GM12878 (cell line): ENCODE measurements around the gene NAP1L1. TPM values are rescaled to one million over a fixed set of nuclear protein-coding genes. Genes with fewer than 3 reads are reported as not detected.

Source experiments
- BACH1 ChIP-seq: fragments of 450-650 bp; IDR thresholded peaks from 2 replicates; pipeline ENCODE4 v1.6.1; 2017; ENCODE audit warnings: mild to moderate bottlenecking, borderline replicate concordance
- BMI1 ChIP-seq: fragments of 450-650 bp; IDR thresholded peaks from 2 replicates; pipeline ENCODE4 v1.6.1; 2016; ENCODE audit warnings: mild to moderate bottlenecking, moderate library complexity, borderline replicate concordance
- BRCA1 ChIP-seq: IDR thresholded peaks from 2 replicates; pipeline ENCODE4 v1.6.1; 2011; ENCODE audit warnings: low read depth, low read length, improper control_type of control experiment
- CEBPB ChIP-seq, 2 experiments: fragments of 150-350 bp in 1 of 2; IDR thresholded peaks; 2 replicates each; pipeline ENCODE4 v1.6.1; 2012 to 2014; ENCODE audit warnings: low read depth in 2 of 2, low read length in 2 of 2, borderline replicate concordance in 1 of 2, inconsistent platforms in 1 of 2
- CHD4 ChIP-seq: fragments of 200-600 bp; sonication (generic); IDR thresholded peaks from 2 replicates; pipeline ENCODE4 v1.6.1; 2016; ENCODE audit warnings: mild to moderate bottlenecking
- IKZF2 ChIP-seq, 2 experiments: fragments of 450-650 bp; IDR thresholded peaks; 2 replicates each; pipeline ENCODE4 v1.6.1; 2017; ENCODE audit warnings: mild to moderate bottlenecking in 2 of 2, moderate library complexity in 2 of 2
- KDM1A ChIP-seq: fragments of 200-600 bp; sonication (generic); IDR thresholded peaks from 2 replicates; pipeline ENCODE4 v1.6.1; 2016; ENCODE audit warnings: borderline replicate concordance
- MXI1 ChIP-seq: fragments of 150-350 bp; IDR thresholded peaks from 2 replicates; pipeline ENCODE4 v1.6.1; 2011; ENCODE audit warnings: low read depth, mild to moderate bottlenecking, inconsistent platforms, low read length, improper control_type of control experiment
- POLR2AphosphoS2 ChIP-seq: IDR thresholded peaks from 2 replicates; pipeline ENCODE4 v1.6.1; 2011; ENCODE audit warnings: low read depth, mild to moderate bottlenecking, low read length, improper control_type of control experiment, moderate library complexity
- POLR2AphosphoS5 ChIP-seq: IDR thresholded peaks from 2 replicates; pipeline ENCODE4 v1.6.1; 2011; ENCODE audit warnings: mild to moderate bottlenecking, low read length, inconsistent platforms
- SIN3A ChIP-seq: IDR thresholded peaks from 2 replicates; pipeline ENCODE4 v1.6.1; 2012; ENCODE audit warnings: low read depth, low read length, improper control_type of control experiment
- SMC3 ChIP-seq: IDR thresholded peaks from 2 replicates; pipeline ENCODE4 v1.6.1; 2011; ENCODE audit warnings: low read length, improper control_type of control experiment, borderline replicate concordance
- STAT3 ChIP-seq: IDR thresholded peaks from 2 replicates; pipeline ENCODE4 v1.6.1; 2011; ENCODE audit warnings: low read depth, low read length, improper control_type of control experiment
- TARDBP ChIP-seq: IDR thresholded peaks from 2 replicates; pipeline ENCODE4 v1.6.1; 2016; ENCODE audit warnings: borderline replicate concordance
- WRNIP1 ChIP-seq: IDR thresholded peaks from 2 replicates; pipeline ENCODE4 v1.6.1; 2011; ENCODE audit warnings: low read depth, low read length, improper control_type of control experiment, borderline replicate concordance
- polyA plus RNA-seq, 11 experiments: library from polyadenylated mRNA; depleted of rRNA in 4 of 11; unstranded in 6 of 11; stranded (reverse) in 5 of 11; fragments of >200 nt; fragmentation: Nextera tagmentation in 4 of 11; fragmentation: Illumina TruSeq in 1 of 11; extraction: Ambion mirVana in 4 of 11; extraction: Trizol in 1 of 11; gene quantifications; 1 replicate in 1 of 11; 2 replicates in 10 of 11; pipeline versions ENCODE4 v1.2.1 to v1.2.3, GENCODE V29; 2011 to 2016; ENCODE audit warnings: inconsistent platforms in 2 of 11, missing spikeins in 2 of 11, low read depth in 1 of 11
- total RNA-seq, 4 experiments: library from RNA; depleted of rRNA in 3 of 4; stranded (reverse); fragments of >200 nt in 3 of 4; fragmentation: Illumina TruSeq in 1 of 4; extraction: Trizol in 1 of 4; gene quantifications; 2 replicates each; pipeline versions ENCODE4 v1.2.1 to v1.2.3, GENCODE V29; 2013 to 2021
- TF ChIP-seq, protein P1 (sequence below): fragments of 450-650 bp; IDR thresholded peaks from 2 replicates; pipeline ENCODE4 v1.6.1; 2017; ENCODE audit warnings: mild to moderate bottlenecking, low read depth, inconsistent platforms; ENCODE audit not compliant: poor library complexity, severe bottlenecking
- TF ChIP-seq, protein P2 (sequence below): fragments of 450-650 bp; IDR thresholded peaks from 2 replicates; pipeline ENCODE4 v1.6.1; 2016; ENCODE audit warnings: mild to moderate bottlenecking
- TF ChIP-seq, protein P3 (sequence below): fragments of 450-650 bp; IDR thresholded peaks from 2 replicates; pipeline ENCODE4 v1.6.1; 2018; ENCODE audit warnings: borderline replicate concordance, mild to moderate bottlenecking; ENCODE audit not compliant: partially characterized antibody
- TF ChIP-seq, protein P4 (sequence below): fragments of 450-650 bp; IDR thresholded peaks from 2 replicates; pipeline ENCODE4 v1.6.1; 2017; ENCODE audit warnings: borderline replicate concordance

Gene NAP1L1
- total and polyA plus RNA-seq, 10 of the 15 experiments (the other 5 are each of a cell fraction or from before 2014, with no cell fraction given) = 256 to 1,036 (median 536) TPM

DNA sequence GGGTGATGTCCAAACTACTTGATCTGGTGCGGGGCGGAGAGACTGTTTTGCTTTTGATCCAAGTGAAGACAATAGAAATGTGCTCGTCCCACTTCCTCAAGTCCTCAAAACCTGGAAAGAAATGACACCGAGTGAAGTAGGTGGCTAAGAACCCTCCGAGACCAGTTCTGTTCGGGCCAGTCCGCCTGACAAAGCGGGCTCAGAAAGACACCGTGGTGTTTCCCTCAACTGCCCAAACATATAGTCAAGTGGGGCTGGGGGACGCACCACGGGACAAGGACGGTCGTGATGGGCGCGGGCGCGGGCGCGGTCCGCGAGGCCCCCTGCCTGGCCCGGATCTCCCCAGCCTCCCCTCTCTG is 54.5 kb downstream of the NAP1L1 start (continued):
- TF ChIP-seq POLR2AphosphoS5 (no peak), BRCA1 (no peak), POLR2AphosphoS2 (no peak), KDM1A (no peak), IKZF2 (IDR thresholded peaks at IDR 0.05) (no peak), SMC3 (no peak), SIN3A (no peak; the same call in 1 of the 2 replicates), TARDBP (no peak), STAT3 (no peak), CHD4 (no peak), CEBPB (IDR thresholded peaks at IDR 0.05; ENCODE audit: borderline replicate concordance in 1 of 2, low read depth in 2 of 2, low read length in 2 of 2) (no peak), MXI1 (0 out of 2 replicates have a peak, but pooled peaks have one; percentile 26), WRNIP1 (no peak), BACH1 (no peak), BMI1 (no peak)
- TF ChIP-seq, protein P1, sequence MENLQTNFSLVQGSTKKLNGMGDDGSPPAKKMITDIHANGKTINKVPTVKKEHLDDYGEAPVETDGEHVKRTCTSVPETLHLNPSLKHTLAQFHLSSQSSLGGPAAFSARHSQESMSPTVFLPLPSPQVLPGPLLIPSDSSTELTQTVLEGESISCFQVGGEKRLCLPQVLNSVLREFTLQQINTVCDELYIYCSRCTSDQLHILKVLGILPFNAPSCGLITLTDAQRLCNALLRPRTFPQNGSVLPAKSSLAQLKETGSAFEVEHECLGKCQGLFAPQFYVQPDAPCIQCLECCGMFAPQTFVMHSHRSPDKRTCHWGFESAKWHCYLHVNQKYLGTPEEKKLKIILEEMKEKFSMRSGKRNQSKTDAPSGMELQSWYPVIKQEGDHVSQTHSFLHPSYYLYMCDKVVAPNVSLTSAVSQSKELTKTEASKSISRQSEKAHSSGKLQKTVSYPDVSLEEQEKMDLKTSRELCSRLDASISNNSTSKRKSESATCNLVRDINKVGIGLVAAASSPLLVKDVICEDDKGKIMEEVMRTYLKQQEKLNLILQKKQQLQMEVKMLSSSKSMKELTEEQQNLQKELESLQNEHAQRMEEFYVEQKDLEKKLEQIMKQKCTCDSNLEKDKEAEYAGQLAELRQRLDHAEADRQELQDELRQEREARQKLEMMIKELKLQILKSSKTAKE = no peak
- TF ChIP-seq, protein P2, sequence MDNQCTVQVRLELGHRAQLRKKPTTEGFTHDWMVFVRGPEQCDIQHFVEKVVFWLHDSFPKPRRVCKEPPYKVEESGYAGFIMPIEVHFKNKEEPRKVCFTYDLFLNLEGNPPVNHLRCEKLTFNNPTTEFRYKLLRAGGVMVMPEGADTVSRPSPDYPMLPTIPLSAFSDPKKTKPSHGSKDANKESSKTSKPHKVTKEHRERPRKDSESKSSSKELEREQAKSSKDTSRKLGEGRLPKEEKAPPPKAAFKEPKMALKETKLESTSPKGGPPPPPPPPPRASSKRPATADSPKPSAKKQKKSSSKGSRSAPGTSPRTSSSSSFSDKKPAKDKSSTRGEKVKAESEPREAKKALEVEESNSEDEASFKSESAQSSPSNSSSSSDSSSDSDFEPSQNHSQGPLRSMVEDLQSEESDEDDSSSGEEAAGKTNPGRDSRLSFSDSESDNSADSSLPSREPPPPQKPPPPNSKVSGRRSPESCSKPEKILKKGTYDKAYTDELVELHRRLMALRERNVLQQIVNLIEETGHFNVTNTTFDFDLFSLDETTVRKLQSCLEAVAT = no peak; the same call in 1 of the 2 replicates
- TF ChIP-seq, protein P3, sequence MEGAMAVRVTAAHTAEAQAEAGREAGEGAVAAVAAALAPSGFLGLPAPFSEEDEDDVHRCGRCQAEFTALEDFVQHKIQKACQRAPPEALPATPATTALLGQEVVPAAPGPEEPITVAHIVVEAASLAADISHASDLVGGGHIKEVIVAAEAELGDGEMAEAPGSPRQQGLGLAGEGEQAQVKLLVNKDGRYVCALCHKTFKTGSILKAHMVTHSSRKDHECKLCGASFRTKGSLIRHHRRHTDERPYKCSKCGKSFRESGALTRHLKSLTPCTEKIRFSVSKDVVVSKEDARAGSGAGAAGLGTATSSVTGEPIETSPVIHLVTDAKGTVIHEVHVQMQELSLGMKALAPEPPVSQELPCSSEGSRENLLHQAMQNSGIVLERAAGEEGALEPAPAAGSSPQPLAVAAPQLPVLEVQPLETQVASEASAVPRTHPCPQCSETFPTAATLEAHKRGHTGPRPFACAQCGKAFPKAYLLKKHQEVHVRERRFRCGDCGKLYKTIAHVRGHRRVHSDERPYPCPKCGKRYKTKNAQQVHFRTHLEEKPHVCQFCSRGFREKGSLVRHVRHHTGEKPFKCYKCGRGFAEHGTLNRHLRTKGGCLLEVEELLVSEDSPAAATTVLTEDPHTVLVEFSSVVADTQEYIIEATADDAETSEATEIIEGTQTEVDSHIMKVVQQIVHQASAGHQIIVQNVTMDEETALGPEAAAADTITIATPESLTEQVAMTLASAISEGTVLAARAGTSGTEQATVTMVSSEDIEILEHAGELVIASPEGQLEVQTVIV = no peak
- TF ChIP-seq, protein P4, sequence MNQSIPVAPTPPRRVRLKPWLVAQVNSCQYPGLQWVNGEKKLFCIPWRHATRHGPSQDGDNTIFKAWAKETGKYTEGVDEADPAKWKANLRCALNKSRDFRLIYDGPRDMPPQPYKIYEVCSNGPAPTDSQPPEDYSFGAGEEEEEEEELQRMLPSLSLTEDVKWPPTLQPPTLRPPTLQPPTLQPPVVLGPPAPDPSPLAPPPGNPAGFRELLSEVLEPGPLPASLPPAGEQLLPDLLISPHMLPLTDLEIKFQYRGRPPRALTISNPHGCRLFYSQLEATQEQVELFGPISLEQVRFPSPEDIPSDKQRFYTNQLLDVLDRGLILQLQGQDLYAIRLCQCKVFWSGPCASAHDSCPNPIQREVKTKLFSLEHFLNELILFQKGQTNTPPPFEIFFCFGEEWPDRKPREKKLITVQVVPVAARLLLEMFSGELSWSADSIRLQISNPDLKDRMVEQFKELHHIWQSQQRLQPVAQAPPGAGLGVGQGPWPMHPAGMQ = no peak
